Lower leg skin (tissue), 3 donors: Measurements from ENCODE around the gene CYP27A1.

ENCODE experiments used
- POLR2A ChIP-seq, 2 donors: fragments of 450-650 bp; IDR thresholded peaks; one replicate each; pipeline ENCODE4 v1.6.1; 2016 to 2017; ENCODE audit warnings: antibody characterized with exemption in 2 of 2, mild to moderate bottlenecking in 1 of 2, moderate library complexity in 1 of 2
- TF ChIP-seq, protein P1 (sequence below), 3 donors: fragments of 450-650 bp; IDR thresholded peaks; one replicate each; pipeline ENCODE4 v1.5.1; 2016; ENCODE audit warnings: antibody characterized with exemption in 3 of 3, mild to moderate bottlenecking in 3 of 3, moderate library complexity in 2 of 3

DNA sequence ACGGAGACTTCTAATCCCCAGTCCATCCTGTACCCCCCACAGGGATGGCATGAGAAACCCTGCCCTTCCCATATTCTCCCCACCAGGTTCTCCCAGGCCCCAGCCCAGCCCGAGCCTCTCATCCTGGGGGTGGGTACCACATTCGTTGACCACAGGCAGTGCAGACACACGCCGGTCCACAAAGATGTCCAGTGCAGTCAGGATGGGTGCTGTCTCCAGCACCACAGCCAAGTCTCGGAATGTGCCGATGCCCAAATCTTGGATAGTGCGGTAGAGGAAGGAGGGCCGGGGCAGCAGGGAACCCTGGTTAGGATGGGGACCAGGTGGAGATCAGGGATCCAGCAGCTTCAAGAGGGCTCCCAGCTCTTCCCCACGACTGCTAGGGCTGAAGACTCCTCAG lies 44.8 kb downstream of the CYP27A1 start:
- TF ChIP-seq, protein P1, sequence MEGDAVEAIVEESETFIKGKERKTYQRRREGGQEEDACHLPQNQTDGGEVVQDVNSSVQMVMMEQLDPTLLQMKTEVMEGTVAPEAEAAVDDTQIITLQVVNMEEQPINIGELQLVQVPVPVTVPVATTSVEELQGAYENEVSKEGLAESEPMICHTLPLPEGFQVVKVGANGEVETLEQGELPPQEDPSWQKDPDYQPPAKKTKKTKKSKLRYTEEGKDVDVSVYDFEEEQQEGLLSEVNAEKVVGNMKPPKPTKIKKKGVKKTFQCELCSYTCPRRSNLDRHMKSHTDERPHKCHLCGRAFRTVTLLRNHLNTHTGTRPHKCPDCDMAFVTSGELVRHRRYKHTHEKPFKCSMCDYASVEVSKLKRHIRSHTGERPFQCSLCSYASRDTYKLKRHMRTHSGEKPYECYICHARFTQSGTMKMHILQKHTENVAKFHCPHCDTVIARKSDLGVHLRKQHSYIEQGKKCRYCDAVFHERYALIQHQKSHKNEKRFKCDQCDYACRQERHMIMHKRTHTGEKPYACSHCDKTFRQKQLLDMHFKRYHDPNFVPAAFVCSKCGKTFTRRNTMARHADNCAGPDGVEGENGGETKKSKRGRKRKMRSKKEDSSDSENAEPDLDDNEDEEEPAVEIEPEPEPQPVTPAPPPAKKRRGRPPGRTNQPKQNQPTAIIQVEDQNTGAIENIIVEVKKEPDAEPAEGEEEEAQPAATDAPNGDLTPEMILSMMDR (IDR thresholded peaks at IDR 0.05), result no peak
- TF ChIP-seq POLR2A (IDR thresholded peaks at IDR 0.05), result no peak
